Adrenal gland (tissue), 12 donors: ENCODE results near the gene CDCA8. TPM values are rescaled to one million over a fixed set of nuclear protein-coding genes. Genes with fewer than 3 reads are reported as not detected.

Experiments
- DNase-seq, 7 donors: peaks; one replicate each; pipeline ENCODE4 v3.0.0-alpha.2; 2019 to 2020
- H3K27ac ChIP-seq, 5 donors: fragments of 200-600 bp; sonication (generic) in 4 of 5; 1 replicate in 3 of 5; 2 replicates in 2 of 5; pipeline versions ENCODE4 v1.5.1 to v1.8.0; 2016 to 2020; ENCODE audit warnings: mild to moderate bottlenecking in 1 of 5
- H3K27me3 ChIP-seq: fragments of 200-600 bp; 2 replicates; pipeline ENCODE4 v1.8.0; 2021
- H3K36me3 ChIP-seq, 2 donors: fragments of 200-600 bp; replicated peaks in 1 of 2; 1 replicate in 1 of 2; 2 replicates in 1 of 2; pipeline versions ENCODE4 v1.5.1 to v1.8.0; 2018 to 2022
- H3K4me1 ChIP-seq, 2 donors: fragments of 200-600 bp; replicated peaks in 1 of 2; 1 replicate in 1 of 2; 2 replicates in 1 of 2; pipeline versions ENCODE4 v1.5.1 to v1.8.0; 2018 to 2021
- H3K4me3 ChIP-seq, 4 donors: fragments of 200-600 bp; sonication (generic) in 3 of 4; one replicate each; pipeline ENCODE4 v1.5.1; 2016 to 2018
- H3K9me3 ChIP-seq, 3 donors: fragments of 200-600 bp; sonication (generic) in 1 of 3; replicated peaks in 1 of 3; 1 replicate in 2 of 3; 2 replicates in 1 of 3; pipeline versions ENCODE4 v1.5.1 to v1.8.0; 2016 to 2021
- POLR2A ChIP-seq, 2 donors: fragments of 450-650 bp; IDR thresholded peaks; one replicate each; pipeline ENCODE4 v1.6.1; 2017; ENCODE audit warnings: antibody characterized with exemption in 2 of 2, mild to moderate bottlenecking in 2 of 2, moderate library complexity in 1 of 2
- WGBS, 4 donors: extraction: QIAGEN DNeasy Blood & Tissue Kit in 2 of 4; methylation state at CpG; one replicate each; pipeline versions ENCODE4 v1.1.5 to v1.1.7; 2013 to 2017; 5-methylcytosine and 5-hydroxymethylcytosine counted together
- intact Hi-C, 2 donors: fragments of 100-400 bp; cut with DNase I; formaldehyde crosslinking; loops; one replicate each; pipeline versions ENCODE4 v1.14.1 to v1.15.0; 2022 to 2023
- polyA plus RNA-seq, 3 donors: library from polyadenylated mRNA; stranded (reverse); fragments of 200-250 nt in 2 of 3; fragments of 350-450 nt in 1 of 3; fragmentation: Illumina TruSeq in 1 of 3; extraction: RNeasy Lipid Tissue Mini Kit (QIAGEN cat#74804) in 1 of 3; gene quantifications; one replicate each; pipeline ENCODE4 v1.2.3, GENCODE V29; 2013 to 2014
- total RNA-seq, 9 donors: library from RNA; depleted of rRNA in 4 of 9; stranded (reverse); fragments of >200 nt in 4 of 9; fragments of 120-200 nt in 1 of 9; fragmentation: NEBNext Ultra II Directional in 1 of 9; extraction: Animal tissue kit (Norgen Biotek cat#: 25700) in 1 of 9; gene quantifications; one replicate each; pipeline versions ENCODE4 v1.1.0 to v1.2.4, GENCODE V29; 2013 to 2023
- TF ChIP-seq, protein P1 (sequence below), 6 experiments: fragments of 450-650 bp in 4 of 6; fragments of 200-600 bp in 2 of 6; sonication (generic) in 1 of 6; IDR thresholded peaks; 1 replicate in 5 of 6; 2 replicates in 1 of 6; pipeline versions ENCODE4 v1.5.1 to v1.8.0; 2016 to 2021; ENCODE audit warnings: antibody characterized with exemption in 6 of 6, mild to moderate bottlenecking in 2 of 6, moderate library complexity in 1 of 6
- donor health status: healthy with polysubstance abuse.
- donor health status: Bipolar disorder and iron deficiency.
- donor health status: DM: yes; HTN: yes; CAD: no.
- donor health status: DM: no; HTN: no; CAD: no.
- donor health status: DM: no; HTN: no; CAD: no.
- donor health status: DM: yes; HTN: yes; CAD: no.

Gene CDCA8
- total and polyA plus RNA-seq, 12 donors, result 0.49 to 3.2 (median 1.2) TPM

GRCh38 chr1:37752583-37753471 is 60.5 kb downstream of the CDCA8 start:
- H3K9me3 ChIP-seq, result no peaks in the 10 kb centered on the region
- DNase-seq, result peak in 4 of 7 donors; percentile 31 to 59 (median 51)
- intact Hi-C loops, result no loop called here
- H3K4me1 ChIP-seq, result no peaks in the 10 kb centered on the region
- H3K4me3 ChIP-seq, result peak overlapping the region in 1 of 4 donors; percentile 50
- H3K27me3 ChIP-seq, result peaks cover 37% of the 10 kb centered on the region
- TF ChIP-seq, protein P1, sequence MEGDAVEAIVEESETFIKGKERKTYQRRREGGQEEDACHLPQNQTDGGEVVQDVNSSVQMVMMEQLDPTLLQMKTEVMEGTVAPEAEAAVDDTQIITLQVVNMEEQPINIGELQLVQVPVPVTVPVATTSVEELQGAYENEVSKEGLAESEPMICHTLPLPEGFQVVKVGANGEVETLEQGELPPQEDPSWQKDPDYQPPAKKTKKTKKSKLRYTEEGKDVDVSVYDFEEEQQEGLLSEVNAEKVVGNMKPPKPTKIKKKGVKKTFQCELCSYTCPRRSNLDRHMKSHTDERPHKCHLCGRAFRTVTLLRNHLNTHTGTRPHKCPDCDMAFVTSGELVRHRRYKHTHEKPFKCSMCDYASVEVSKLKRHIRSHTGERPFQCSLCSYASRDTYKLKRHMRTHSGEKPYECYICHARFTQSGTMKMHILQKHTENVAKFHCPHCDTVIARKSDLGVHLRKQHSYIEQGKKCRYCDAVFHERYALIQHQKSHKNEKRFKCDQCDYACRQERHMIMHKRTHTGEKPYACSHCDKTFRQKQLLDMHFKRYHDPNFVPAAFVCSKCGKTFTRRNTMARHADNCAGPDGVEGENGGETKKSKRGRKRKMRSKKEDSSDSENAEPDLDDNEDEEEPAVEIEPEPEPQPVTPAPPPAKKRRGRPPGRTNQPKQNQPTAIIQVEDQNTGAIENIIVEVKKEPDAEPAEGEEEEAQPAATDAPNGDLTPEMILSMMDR (IDR thresholded peaks at IDR 0.05), result no peak
- peak in 1 of 2 donors; percentile 13 for TF ChIP-seq POLR2A (IDR thresholded peaks at IDR 0.05)
- 1 to 7% (median 2%) methylated on average over 9 to 105 of the region's 105 CpGs for WGBS, 4 donors
- H3K36me3 ChIP-seq, result no peaks in the 10 kb centered on the region
- no peak overlapping the region for H3K27ac ChIP-seq

GRCh38 chr1:37753473-37754321 is 61.4 kb downstream of the CDCA8 start:
- no peaks in the 10 kb centered on the region for H3K9me3 ChIP-seq
- no peaks in the 10 kb centered on the region for H3K36me3 ChIP-seq
- 4 to 7% (median 5%) methylated on average over 25 to 52 of the region's 52 CpGs for WGBS, 4 donors
- H3K27ac ChIP-seq, result no peak overlapping the region
- H3K27me3 ChIP-seq, result peaks cover 37% of the 10 kb centered on the region
- DNase-seq, result no peak
- H3K4me3 ChIP-seq, result no peak overlapping the region
- intact Hi-C loops, result no loop called here
- no peak for TF ChIP-seq POLR2A (IDR thresholded peaks at IDR 0.05)
- TF ChIP-seq, protein P1 (IDR thresholded peaks at IDR 0.05), result no peak
- no peaks in the 10 kb centered on the region for H3K4me1 ChIP-seq

- intact Hi-C loops, result no loop called here
Measured at GRCh38 chr1:37755290-37755689, 63.0 kb downstream of the CDCA8 start.

More at GRCh38 chr1:37755290-37755689, 63.0 kb downstream of the CDCA8 start:
- no peak for DNase-seq
- TF ChIP-seq, protein P1 (IDR thresholded peaks at IDR 0.05), result no peak
- no peak for TF ChIP-seq POLR2A (IDR thresholded peaks at IDR 0.05)
- H3K4me1 ChIP-seq, result no peaks in the 10 kb centered on the region
- WGBS, 4 donors, result 27 to 100% (median 73%) methylated on average over 1 of the region's 1 CpG
- peaks cover 28% of the 10 kb centered on the region for H3K27me3 ChIP-seq
- H3K36me3 ChIP-seq, result no peaks in the 10 kb centered on the region
- H3K9me3 ChIP-seq, result no peaks in the 10 kb centered on the region
- no peak overlapping the region for H3K27ac ChIP-seq
- no peak overlapping the region for H3K4me3 ChIP-seq
